Cardiac fibroblast (primary cell): ENCODE results near the gene INKA2.

ENCODE experiments used
- DNase-seq, 2 donors: peaks; one replicate each; pipeline versions ENCODE4 v3.0.0 to v3.0.0-alpha.2; 2010; ENCODE audit warnings: low read depth in 2 of 2
- H3K4me3 ChIP-seq, 2 donors: replicated peaks in 1 of 2; 1 replicate in 1 of 2; 2 replicates in 1 of 2; pipeline ENCODE4 v1.5.1; 2011; ENCODE audit warnings: low read depth in 2 of 2, low read length in 2 of 2, mild to moderate bottlenecking in 2 of 2, moderate library complexity in 1 of 2
- CTCF ChIP-seq: IDR thresholded peaks from one replicate; pipeline ENCODE4 v1.5.1; 2011; ENCODE audit warnings: low read depth, mild to moderate bottlenecking, low read length, inconsistent platforms

Gene INKA2

GRCh38 chr1:111754984-111755330, 15.8 kb upstream of the INKA2 start:
- TF ChIP-seq CTCF, result no peak
- peak overlapping the region; percentile 83 to 87 for H3K4me3 ChIP-seq
- peak; percentile 79 to 82 for DNase-seq

GRCh38 chr1:111751906-111752575, 12.8 kb upstream of the INKA2 start:
- no peak for TF ChIP-seq CTCF
- no peak overlapping the region for H3K4me3 ChIP-seq
- DNase-seq, result no peak

- no peak for DNase-seq
- TF ChIP-seq CTCF, result no peak
- H3K4me3 ChIP-seq, result no peak overlapping the region
Observed at GRCh38 chr1:111750856-111751255, 11.7 kb upstream of the INKA2 start.

- no peak for TF ChIP-seq CTCF
- no peak for DNase-seq
- no peak overlapping the region for H3K4me3 ChIP-seq
Observed at GRCh38 chr1:111749628-111750027, 10.4 kb upstream of the INKA2 start.

- H3K4me3 ChIP-seq, result no peak overlapping the region
- DNase-seq, result no peak
- TF ChIP-seq CTCF, result no peak
Observed at GRCh38 chr1:111747947-111748346, 8.8 kb upstream of the INKA2 start.

GRCh38 chr1:111747282-111747734, 8.1 kb upstream of the INKA2 start:
- DNase-seq, result peak; percentile 86 to 91
- TF ChIP-seq CTCF, result peak; percentile 63
- no peak overlapping the region for H3K4me3 ChIP-seq

- DNase-seq, result no peak
- TF ChIP-seq CTCF, result no peak
- H3K4me3 ChIP-seq, result no peak overlapping the region
Observed at GRCh38 chr1:111746614-111746999, 7.4 kb upstream of the INKA2 start.
